ENCODE data around the gene RTN4IP1. TPM values are rescaled to one million over a fixed set of nuclear protein-coding genes. Genes with fewer than 3 reads are reported as not detected.
"Not testable (repeated sequence)": the region's sequence is repeated elsewhere in the genome, so short reads cannot be mapped to it uniquely, and the experiment has no call there.

The RTN4IP1 gene
- total RNA-seq, 2 donors from 2014 or later: 5.5 to 7.0 TPM

GRCh38 chr6:106639812-106640211 is 10.5 kb upstream of the RTN4IP1 start:
- no peak for ATAC-seq
- Mint-ChIP-seq H3K36me3 (peaks cover 8% of the 10 kb centered on the region), H3K4me3 (no peak overlapping the region), H3K27ac (peak overlapping the region in 1 of 2 donors; percentile 0), H3K4me1 (ENCODE audit: low read depth in 2 of 2) (peaks cover 7 to 16% of the 10 kb centered on the region in 2 donors), H3K27me3 (no peaks in the 10 kb centered on the region), H3K9me3 (no peaks in the 10 kb centered on the region)
- DNase-seq (ENCODE audit: low spot score): no peak

GRCh38 chr6:106637717-106638341 is 8.5 kb upstream of the RTN4IP1 start:
- no peak overlapping the region for H3K27ac Mint-ChIP-seq

GRCh38 chr6:106637051-106637716 is 7.9 kb upstream of the RTN4IP1 start:
- H3K36me3 Mint-ChIP-seq: no peaks in the 10 kb centered on the region
- H3K27ac Mint-ChIP-seq: peak overlapping the region in 1 of 2 donors; percentile 12
- H3K4me1 Mint-ChIP-seq (ENCODE audit: low read depth in 2 of 2): peaks cover 7 to 19% of the 10 kb centered on the region in 2 donors
- DNase-seq (ENCODE audit: low spot score): no peak
- no peak for ATAC-seq
- H3K9me3 Mint-ChIP-seq: no peaks in the 10 kb centered on the region
- no peak overlapping the region for H3K4me3 Mint-ChIP-seq
- no peaks in the 10 kb centered on the region for H3K27me3 Mint-ChIP-seq

More at GRCh38 chr6:106637717-106638341, 8.5 kb upstream of the RTN4IP1 start:
- Mint-ChIP-seq H3K4me3 (no peak overlapping the region), H3K4me1 (ENCODE audit: low read depth in 2 of 2) (peaks cover 7 to 19% of the 10 kb centered on the region in 2 donors), H3K27me3 (no peaks in the 10 kb centered on the region), H3K9me3 (no peaks in the 10 kb centered on the region), H3K36me3 (no peaks in the 10 kb centered on the region)
- DNase-seq (ENCODE audit: low spot score): no peak
- no peak for ATAC-seq

GRCh38 chr6:106634565-106634964 is 5.3 kb upstream of the RTN4IP1 start:
- ATAC-seq (no peak), DNase-seq (ENCODE audit: low spot score) (no peak)
- Mint-ChIP-seq H3K27me3 (no peaks in the 10 kb centered on the region), H3K4me3 (no peak overlapping the region), H3K9me3 (no peaks in the 10 kb centered on the region), H3K36me3 (no peaks in the 10 kb centered on the region), H3K4me1 (ENCODE audit: low read depth in 2 of 2) (peaks cover 15 to 25% of the 10 kb centered on the region in 2 donors), H3K27ac (no peak overlapping the region)

GRCh38 chr6:106631346-106631745 is 2.0 kb upstream of the RTN4IP1 start:
- H3K4me1 Mint-ChIP-seq (ENCODE audit: low read depth in 2 of 2): peaks cover 15 to 19% of the 10 kb centered on the region in 2 donors
- H3K9me3 Mint-ChIP-seq: no peaks in the 10 kb centered on the region
- H3K36me3 Mint-ChIP-seq: no peaks in the 10 kb centered on the region
- no peak for ATAC-seq
- no peaks in the 10 kb centered on the region for H3K27me3 Mint-ChIP-seq
- H3K27ac Mint-ChIP-seq: no peak overlapping the region
- no peak for DNase-seq (ENCODE audit: low spot score)
- H3K4me3 Mint-ChIP-seq: no peak overlapping the region

- DNase-seq (ENCODE audit: low spot score): no peak
- ATAC-seq: no peak
- no peaks in the 10 kb centered on the region for H3K9me3 Mint-ChIP-seq
- peaks cover 15 to 19% of the 10 kb centered on the region in 2 donors for H3K4me1 Mint-ChIP-seq (ENCODE audit: low read depth in 2 of 2)
- no peaks in the 10 kb centered on the region for H3K27me3 Mint-ChIP-seq
- no peaks in the 10 kb centered on the region for H3K36me3 Mint-ChIP-seq
- peak overlapping the region; percentile 99 for H3K27ac Mint-ChIP-seq
- H3K4me3 Mint-ChIP-seq: peak overlapping the region; percentile 99
These were observed 1.1 kb upstream of the RTN4IP1 start for GRCh38 chr6:106630366-106630765.

- Mint-ChIP-seq H3K4me3 (peak overlapping the region; percentile 99), H3K27me3 (no peaks in the 10 kb centered on the region), H3K36me3 (no peaks in the 10 kb centered on the region), H3K27ac (peak overlapping the region; percentile 99), H3K4me1 (ENCODE audit: low read depth in 2 of 2) (peaks cover 15 to 19% of the 10 kb centered on the region in 2 donors), H3K9me3 (no peaks in the 10 kb centered on the region)
- no peak for ATAC-seq
- no peak for DNase-seq (ENCODE audit: low spot score)
These were observed 513 bp upstream of the RTN4IP1 start for GRCh38 chr6:106629859-106630163.

GRCh38 chr6:106628658-106629102 is 618 bp downstream of the RTN4IP1 start:
- Mint-ChIP-seq H3K9me3 (no peaks in the 10 kb centered on the region), H3K4me3 (peak overlapping the region; percentile 99), H3K27me3 (no peaks in the 10 kb centered on the region), H3K4me1 (ENCODE audit: low read depth in 2 of 2) (peaks cover 12 to 19% of the 10 kb centered on the region in 2 donors), H3K36me3 (no peaks in the 10 kb centered on the region), H3K27ac (peak overlapping the region; percentile 99)
- no peak for ATAC-seq
- no peak for DNase-seq (ENCODE audit: low spot score)

- H3K9me3 Mint-ChIP-seq; DNase-seq (ENCODE audit: low spot score); H3K36me3 Mint-ChIP-seq; H3K27me3 Mint-ChIP-seq; ATAC-seq; H3K27ac Mint-ChIP-seq: not testable (repeated sequence)
- Mint-ChIP-seq H3K4me1 (ENCODE audit: low read depth in 2 of 2) (peaks cover 12 to 19% of the 10 kb centered on the region in 2 donors), H3K4me3 (peak overlapping the region; percentile 99)
These were observed 1.5 kb downstream of the RTN4IP1 start for GRCh38 chr6:106627760-106628159.

- ATAC-seq (no peak), DNase-seq (ENCODE audit: low spot score) (no peak)
- no peaks in the 10 kb centered on the region for H3K9me3 Mint-ChIP-seq
- H3K4me3 Mint-ChIP-seq: no peak overlapping the region
- no peaks in the 10 kb centered on the region for H3K36me3 Mint-ChIP-seq
- H3K4me1 Mint-ChIP-seq (ENCODE audit: low read depth in 2 of 2): peaks cover 9 to 19% of the 10 kb centered on the region in 2 donors
- no peak overlapping the region for H3K27ac Mint-ChIP-seq
- no peaks in the 10 kb centered on the region for H3K27me3 Mint-ChIP-seq
These were observed 2.8 kb downstream of the RTN4IP1 start for GRCh38 chr6:106626485-106626884.

GRCh38 chr6:106623039-106623438 is 6.3 kb downstream of the RTN4IP1 start:
- H3K9me3 Mint-ChIP-seq: no peaks in the 10 kb centered on the region
- H3K4me3 Mint-ChIP-seq: no peak overlapping the region
- H3K27ac Mint-ChIP-seq: no peak overlapping the region
- H3K36me3 Mint-ChIP-seq: no peaks in the 10 kb centered on the region
- H3K4me1 Mint-ChIP-seq (ENCODE audit: low read depth in 2 of 2): no peaks in the 10 kb centered on the region
- no peak for ATAC-seq
- H3K27me3 Mint-ChIP-seq: no peaks in the 10 kb centered on the region
- no peak for DNase-seq (ENCODE audit: low spot score)

- Mint-ChIP-seq H3K27ac (no peak overlapping the region), H3K9me3 (no peaks in the 10 kb centered on the region), H3K4me3 (no peak overlapping the region), H3K36me3 (no peaks in the 10 kb centered on the region), H3K27me3 (no peaks in the 10 kb centered on the region), H3K4me1 (ENCODE audit: low read depth in 2 of 2) (no peaks in the 10 kb centered on the region)
- DNase-seq (ENCODE audit: low spot score) (no peak), ATAC-seq (no peak)
These were observed 6.9 kb downstream of the RTN4IP1 start for GRCh38 chr6:106622412-106622811.

GRCh38 chr6:106620931-106621672 is 8.2 kb downstream of the RTN4IP1 start:
- H3K36me3 Mint-ChIP-seq: no peaks in the 10 kb centered on the region
- H3K4me3 Mint-ChIP-seq: no peak overlapping the region
- DNase-seq (ENCODE audit: low spot score): no peak
- H3K9me3 Mint-ChIP-seq: no peaks in the 10 kb centered on the region
- no peaks in the 10 kb centered on the region for H3K4me1 Mint-ChIP-seq (ENCODE audit: low read depth in 2 of 2)
- no peaks in the 10 kb centered on the region for H3K27me3 Mint-ChIP-seq
- no peak for ATAC-seq
- H3K27ac Mint-ChIP-seq: no peak overlapping the region

GRCh38 chr6:106619223-106619622 is 10.1 kb downstream of the RTN4IP1 start:
- DNase-seq (ENCODE audit: low spot score): no peak
- no peaks in the 10 kb centered on the region for H3K27me3 Mint-ChIP-seq
- no peak for ATAC-seq
- peaks cover 0 to 2% of the 10 kb centered on the region in 2 donors for H3K4me1 Mint-ChIP-seq (ENCODE audit: low read depth in 2 of 2)
- no peak overlapping the region for H3K27ac Mint-ChIP-seq
- no peak overlapping the region for H3K4me3 Mint-ChIP-seq
- H3K9me3 Mint-ChIP-seq: no peaks in the 10 kb centered on the region
- H3K36me3 Mint-ChIP-seq: peaks cover 2% of the 10 kb centered on the region
